Osteocyte (in vitro differentiated cells): Measurements from ENCODE around the gene PAPSS2. TPM values are rescaled to one million over a fixed set of nuclear protein-coding genes. Genes with fewer than 3 reads are reported as not detected.

Experiments used
- DNase-seq: peaks from one replicate; pipeline ENCODE4 v3.0.0; 2021; ENCODE audit warnings: mixed read lengths; ENCODE audit not compliant: unreplicated experiment; ENCODE audit errors: extremely low spot score
- H3K27ac Mint-ChIP-seq: one replicate; pipeline ENCODE4 v1.8.0; 2021; ENCODE audit warnings: mild to moderate bottlenecking, mixed read lengths; ENCODE audit not compliant: unreplicated experiment
- H3K27me3 Mint-ChIP-seq: one replicate; pipeline ENCODE4 v1.8.0; 2021; ENCODE audit warnings: mixed read lengths; ENCODE audit not compliant: unreplicated experiment
- H3K36me3 Mint-ChIP-seq: one replicate; pipeline ENCODE4 v1.8.0; 2021; ENCODE audit warnings: mixed read lengths; ENCODE audit not compliant: unreplicated experiment
- H3K4me1 Mint-ChIP-seq: one replicate; pipeline ENCODE4 v1.8.0; 2021; ENCODE audit warnings: mixed read lengths; ENCODE audit not compliant: unreplicated experiment
- H3K4me3 Mint-ChIP-seq: one replicate; pipeline ENCODE4 v1.8.0; 2021; ENCODE audit warnings: mild to moderate bottlenecking, moderate library complexity, mixed read lengths; ENCODE audit not compliant: unreplicated experiment
- H3K9me3 Mint-ChIP-seq: one replicate; pipeline ENCODE4 v1.8.0; 2021; ENCODE audit warnings: mixed read lengths; ENCODE audit not compliant: unreplicated experiment
- total RNA-seq: library from RNA; stranded (reverse); gene quantifications from 2 replicates; pipeline ENCODE4 v1.2.1, GENCODE V29; 2021
- TF ChIP-seq, protein P1 (sequence below): fragments of 200-600 bp; sonication (generic); IDR thresholded peaks from 2 replicates; pipeline ENCODE4 v1.5.0; 2021; ENCODE audit warnings: antibody characterized with exemption, mild to moderate bottlenecking, moderate library complexity

Gene PAPSS2
- total RNA-seq, 1 donor from 2014 or later: 18.5 TPM

DNA sequence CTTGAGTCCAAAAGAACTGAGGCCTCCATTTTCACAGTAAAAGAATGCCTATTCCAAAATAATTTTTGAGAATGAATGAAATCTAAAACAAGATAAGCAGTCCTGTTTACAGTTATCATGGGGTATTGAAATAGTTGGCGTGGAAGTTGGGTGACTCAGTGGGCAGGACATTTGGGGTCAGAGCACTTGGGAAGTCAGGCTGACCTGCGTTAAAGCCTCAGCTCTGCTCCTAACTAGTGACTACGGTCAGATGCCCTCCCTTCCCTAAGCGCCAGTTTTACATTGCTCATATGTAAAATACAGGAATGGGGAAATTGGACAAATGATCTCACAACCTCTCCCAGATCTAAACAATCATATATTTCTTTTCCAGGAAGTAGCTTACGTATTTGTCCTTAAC lies 2.3 kb upstream of the PAPSS2 start:
- Mint-ChIP-seq H3K4me3 (no peak overlapping the region), H3K27me3 (no peaks in the 10 kb centered on the region), H3K4me1 (peaks cover 46% of the 10 kb centered on the region), H3K36me3 (no peaks in the 10 kb centered on the region), H3K27ac (peak overlapping the region; percentile 66), H3K9me3 (no peaks in the 10 kb centered on the region)
- TF ChIP-seq, protein P1, sequence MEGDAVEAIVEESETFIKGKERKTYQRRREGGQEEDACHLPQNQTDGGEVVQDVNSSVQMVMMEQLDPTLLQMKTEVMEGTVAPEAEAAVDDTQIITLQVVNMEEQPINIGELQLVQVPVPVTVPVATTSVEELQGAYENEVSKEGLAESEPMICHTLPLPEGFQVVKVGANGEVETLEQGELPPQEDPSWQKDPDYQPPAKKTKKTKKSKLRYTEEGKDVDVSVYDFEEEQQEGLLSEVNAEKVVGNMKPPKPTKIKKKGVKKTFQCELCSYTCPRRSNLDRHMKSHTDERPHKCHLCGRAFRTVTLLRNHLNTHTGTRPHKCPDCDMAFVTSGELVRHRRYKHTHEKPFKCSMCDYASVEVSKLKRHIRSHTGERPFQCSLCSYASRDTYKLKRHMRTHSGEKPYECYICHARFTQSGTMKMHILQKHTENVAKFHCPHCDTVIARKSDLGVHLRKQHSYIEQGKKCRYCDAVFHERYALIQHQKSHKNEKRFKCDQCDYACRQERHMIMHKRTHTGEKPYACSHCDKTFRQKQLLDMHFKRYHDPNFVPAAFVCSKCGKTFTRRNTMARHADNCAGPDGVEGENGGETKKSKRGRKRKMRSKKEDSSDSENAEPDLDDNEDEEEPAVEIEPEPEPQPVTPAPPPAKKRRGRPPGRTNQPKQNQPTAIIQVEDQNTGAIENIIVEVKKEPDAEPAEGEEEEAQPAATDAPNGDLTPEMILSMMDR: no peak
- DNase-seq: no peak

DNA sequence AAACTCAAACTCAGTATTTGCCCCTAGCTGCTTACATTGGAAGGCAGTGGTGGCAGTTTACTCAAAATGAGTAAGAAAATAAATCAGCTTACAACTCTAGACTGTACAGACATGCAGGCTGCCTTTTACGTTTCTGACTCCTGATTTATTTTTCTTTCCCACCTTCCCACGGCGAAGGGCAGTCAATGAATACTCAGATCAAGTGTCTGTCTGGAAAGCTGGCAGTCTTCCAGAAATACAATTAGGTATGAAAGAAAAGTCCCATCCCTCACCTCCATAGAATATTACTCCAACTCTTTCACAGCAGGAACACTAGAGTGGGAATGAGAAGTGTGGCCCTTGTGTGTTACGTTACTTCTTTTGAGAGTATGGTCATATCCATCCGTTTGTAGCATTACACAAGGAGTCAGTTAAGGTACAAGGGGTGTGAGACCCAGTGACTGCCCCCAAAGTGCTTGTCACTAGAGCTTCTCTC lies 1.3 kb upstream of the PAPSS2 start:
- H3K27ac Mint-ChIP-seq: peak overlapping the region; percentile 65
- peaks cover 48% of the 10 kb centered on the region for H3K4me1 Mint-ChIP-seq
- H3K36me3 Mint-ChIP-seq: no peaks in the 10 kb centered on the region
- no peak for DNase-seq
- H3K9me3 Mint-ChIP-seq: no peaks in the 10 kb centered on the region
- TF ChIP-seq, protein P1: no peak
- no peak overlapping the region for H3K4me3 Mint-ChIP-seq
- no peaks in the 10 kb centered on the region for H3K27me3 Mint-ChIP-seq

GRCh38 chr10:87658858-87659555 lies 671 bp upstream of the PAPSS2 start:
- peaks cover 48% of the 10 kb centered on the region for H3K4me1 Mint-ChIP-seq
- no peaks in the 10 kb centered on the region for H3K9me3 Mint-ChIP-seq
- TF ChIP-seq, protein P1: no peak
- H3K36me3 Mint-ChIP-seq: no peaks in the 10 kb centered on the region
- peak overlapping the region; percentile 79 for H3K27ac Mint-ChIP-seq
- DNase-seq: no peak
- no peaks in the 10 kb centered on the region for H3K27me3 Mint-ChIP-seq
- peak overlapping the region; percentile 81 for H3K4me3 Mint-ChIP-seq

GRCh38 chr10:87660484-87661133 lies 931 bp downstream of the PAPSS2 start:
- Mint-ChIP-seq H3K4me3 (peak overlapping the region; percentile 83), H3K27ac (peak overlapping the region; percentile 69), H3K4me1 (peaks cover 48% of the 10 kb centered on the region), H3K9me3 (no peaks in the 10 kb centered on the region), H3K27me3 (no peaks in the 10 kb centered on the region), H3K36me3 (peaks cover 2% of the 10 kb centered on the region)
- DNase-seq: no peak
- TF ChIP-seq, protein P1: no peak
